AG09309 (cell line): Measurements from ENCODE around the gene PRDM8.
"Not testable (repeated sequence)": the region's sequence is repeated elsewhere in the genome, so short reads cannot be mapped to it uniquely, and the experiment has no call there.

Experiments used
- DNase-seq: peaks from one replicate; pipeline ENCODE4 v3.0.0-alpha.2; 2010; ENCODE audit warnings: low read depth
- H3K4me3 ChIP-seq: 2 replicates; pipeline ENCODE4 v1.5.1; 2011; ENCODE audit warnings: mild to moderate bottlenecking, low read depth, low read length, moderate library complexity; ENCODE audit not compliant: control insufficient read depth
- CTCF ChIP-seq: IDR thresholded peaks from 2 replicates; pipeline ENCODE4 v1.5.1; 2011; ENCODE audit warnings: mild to moderate bottlenecking, low read depth, low read length, inconsistent platforms; ENCODE audit not compliant: insufficient read depth, control insufficient read depth; ENCODE audit errors: missing control alignments

Gene PRDM8

GRCh38 chr4:80173401-80173800 lies 23.9 kb upstream of the PRDM8 start:
- H3K4me3 ChIP-seq, result no peak overlapping the region
- TF ChIP-seq CTCF, result no peak
- DNase-seq, result peak; percentile 70

GRCh38 chr4:80173841-80174240 lies 23.5 kb upstream of the PRDM8 start:
- TF ChIP-seq CTCF, result no peak
- H3K4me3 ChIP-seq, result no peak overlapping the region
- peak; percentile 49 for DNase-seq

GRCh38 chr4:80177793-80178192 lies 19.5 kb upstream of the PRDM8 start:
- H3K4me3 ChIP-seq, DNase-seq: not testable (repeated sequence)

GRCh38 chr4:80178964-80179363 lies 18.3 kb upstream of the PRDM8 start:
- DNase-seq, result no peak
- no peak for TF ChIP-seq CTCF
- no peak overlapping the region for H3K4me3 ChIP-seq

GRCh38 chr4:80179637-80180161 lies 17.6 kb upstream of the PRDM8 start:
- no peak for DNase-seq
- TF ChIP-seq CTCF, result no peak
- H3K4me3 ChIP-seq, result no peak overlapping the region

- DNase-seq, result no peak
- H3K4me3 ChIP-seq, result no peak overlapping the region
- no peak for TF ChIP-seq CTCF
These were observed 16.6 kb upstream of the PRDM8 start for GRCh38 chr4:80180743-80181142.

- no peak overlapping the region for H3K4me3 ChIP-seq
- DNase-seq, result no peak
These were observed 15.0 kb upstream of the PRDM8 start for GRCh38 chr4:80182237-80182866.

More at GRCh38 chr4:80182237-80182866, 15.0 kb upstream of the PRDM8 start:
- TF ChIP-seq CTCF, result no peak
